CD14-positive monocyte (primary cell): Measurements from ENCODE around the gene RNF157. TPM values are rescaled to one million over a fixed set of nuclear protein-coding genes. Genes with fewer than 3 reads are reported as not detected.

Source experiments
- DNase-seq, 3 donors: peaks; one replicate each; pipeline ENCODE4 v3.0.0-alpha.2; 2011 to 2022
- H2AFZ ChIP-seq: 2 replicates; pipeline ENCODE4 v1.6.0; 2012; ENCODE audit warnings: mild to moderate bottlenecking, low read depth, low read length, inconsistent platforms; ENCODE audit not compliant: insufficient read depth, poor library complexity, severe bottlenecking
- H3K27ac ChIP-seq, 2 donors: 1 replicate in 1 of 2; 2 replicates in 1 of 2; pipeline ENCODE4 v1.5.1; 2012 to 2013; ENCODE audit warnings: low read length in 2 of 2, control low read depth in 1 of 2, inconsistent platforms in 1 of 2, low read depth in 1 of 2, mild to moderate bottlenecking in 1 of 2
- H3K27me3 ChIP-seq, 2 donors: one replicate each; pipeline versions ENCODE4 v1.6.0 to v1.6.1; 2011 to 2013; ENCODE audit warnings: low read length in 2 of 2; ENCODE audit not compliant: control insufficient read depth in 2 of 2, insufficient read depth in 2 of 2
- H3K36me3 ChIP-seq, 2 donors: replicated peaks in 1 of 2; 1 replicate in 1 of 2; 2 replicates in 1 of 2; pipeline versions ENCODE4 v1.5.1 to v1.6.1; 2012 to 2013; ENCODE audit warnings: low read length in 2 of 2, control low read depth in 1 of 2, inconsistent platforms in 1 of 2, mild to moderate bottlenecking in 1 of 2; ENCODE audit not compliant: insufficient read depth in 2 of 2, control insufficient read depth in 1 of 2
- H3K4me1 ChIP-seq, 2 donors: 1 replicate in 1 of 2; 2 replicates in 1 of 2; pipeline versions ENCODE4 v1.5.1 to v1.6.1; 2012 to 2013; ENCODE audit warnings: low read length in 2 of 2, control low read depth in 1 of 2, inconsistent platforms in 1 of 2, mild to moderate bottlenecking in 1 of 2, moderate library complexity in 1 of 2; ENCODE audit not compliant: insufficient read depth in 2 of 2, control insufficient read depth in 1 of 2
- H3K4me2 ChIP-seq: replicated peaks from 2 replicates; pipeline ENCODE3; 2012; ENCODE audit warnings: low read length, moderate library complexity, mild to moderate bottlenecking; ENCODE audit not compliant: poor library complexity, severe bottlenecking; ENCODE audit errors: extremely low read depth
- H3K4me3 ChIP-seq, 3 experiments: fragments of 200-600 bp in 1 of 3; sonication (generic) in 1 of 3; replicated peaks in 1 of 3; 1 replicate in 2 of 3; 2 replicates in 1 of 3; pipeline ENCODE4 v1.5.1; 2011 to 2013; ENCODE audit warnings: low read length in 3 of 3, mild to moderate bottlenecking in 3 of 3, control low read depth in 2 of 3, low read depth in 2 of 3, inconsistent platforms in 1 of 3, moderate library complexity in 1 of 3
- H3K79me2 ChIP-seq: 2 replicates; pipeline ENCODE4 v1.6.0; 2012; ENCODE audit warnings: mild to moderate bottlenecking, control low read depth, inconsistent platforms, low read length, moderate library complexity; ENCODE audit not compliant: insufficient read depth
- H3K9ac ChIP-seq: 2 replicates; pipeline ENCODE4 v1.6.0; 2017; ENCODE audit warnings: low read length, mild to moderate bottlenecking; ENCODE audit not compliant: insufficient read depth, poor library complexity, severe bottlenecking
- H3K9me3 ChIP-seq, 2 donors: replicated peaks in 1 of 2; 1 replicate in 1 of 2; 2 replicates in 1 of 2; pipeline versions ENCODE4 v1.5.1 to v1.6.1; 2012 to 2013; ENCODE audit warnings: low read length in 2 of 2, control low read depth in 1 of 2; ENCODE audit not compliant: control insufficient read depth in 1 of 2, insufficient read depth in 1 of 2
- H4K20me1 ChIP-seq: 2 replicates; pipeline ENCODE4 v1.6.0; 2012; ENCODE audit warnings: mild to moderate bottlenecking, low read length, control low read depth, moderate library complexity; ENCODE audit not compliant: insufficient read depth
- H3K27ac Mint-ChIP-seq, 7 donors: one replicate each; pipeline ENCODE4 v1.8.0; 2020; ENCODE audit warnings: mild to moderate bottlenecking in 7 of 7, mixed read lengths in 7 of 7, moderate library complexity in 6 of 7, inconsistent platforms in 2 of 7
- H3K27me3 Mint-ChIP-seq, 3 donors: one replicate each; pipeline ENCODE4 v1.8.0; 2021 to 2022; ENCODE audit warnings: low read depth in 3 of 3, mild to moderate bottlenecking in 3 of 3, mixed read lengths in 3 of 3, moderate library complexity in 3 of 3, inconsistent platforms in 1 of 3
- H3K36me3 Mint-ChIP-seq, 2 donors: one replicate each; pipeline ENCODE4 v1.8.0; 2020; ENCODE audit warnings: mixed read lengths in 2 of 2, inconsistent platforms in 1 of 2, mild to moderate bottlenecking in 1 of 2
- H3K4me1 Mint-ChIP-seq: one replicate; pipeline ENCODE4 v1.8.0; 2020; ENCODE audit warnings: mild to moderate bottlenecking, mixed read lengths
- H3K4me3 Mint-ChIP-seq, 2 donors: one replicate each; pipeline ENCODE4 v1.8.0; 2020; ENCODE audit warnings: mild to moderate bottlenecking in 2 of 2, mixed read lengths in 2 of 2, moderate library complexity in 1 of 2
- H3K9me3 Mint-ChIP-seq, 7 donors: one replicate each; pipeline ENCODE4 v1.8.0; 2020 to 2022; ENCODE audit warnings: mixed read lengths in 7 of 7, mild to moderate bottlenecking in 6 of 7, moderate library complexity in 6 of 7, inconsistent platforms in 2 of 7
- WGBS: methylation state at CpG from one replicate; pipeline ENCODE4 v1.1.5; 2013; ENCODE audit warnings: missing lambda C conversion rate; ENCODE audit not compliant: insufficient coverage; 5-methylcytosine and 5-hydroxymethylcytosine counted together
- intact Hi-C, 2 donors: fragments of 100-400 bp; cut with micrococcal nuclease; formaldehyde crosslinking; loops; one replicate each; pipeline versions ENCODE4 v1.15.0 to v1.15.1; 2023
- polyA plus RNA-seq, 3 donors: library from polyadenylated mRNA; depleted of rRNA in 1 of 3; unstranded in 2 of 3; stranded (reverse) in 1 of 3; fragments of 300-500 nt in 2 of 3; fragments of >200 nt in 1 of 3; fragmentation: Illumina TruSeq in 2 of 3; gene quantifications; 1 replicate in 2 of 3; 2 replicates in 1 of 3; pipeline ENCODE4 v1.2.3, GENCODE V29; 2012 to 2021
- TF ChIP-seq, protein P1 (sequence below): fragments of 200-600 bp; IDR thresholded peaks from one replicate; pipeline ENCODE4 v1.8.0; 2022; ENCODE audit warnings: antibody characterized with exemption, mild to moderate bottlenecking

Gene RNF157
- polyA plus RNA-seq, 3 donors, result 0.03 TPM; not detected in 2

GRCh38 chr17:76120658-76121008, 119.7 kb downstream of the RNF157 start:
- no peak overlapping the region for H3K4me3 ChIP-seq
- no peaks in the 10 kb centered on the region for H3K79me2 ChIP-seq
- no peaks in the 10 kb centered on the region for H4K20me1 ChIP-seq
- intact Hi-C loops, result loop anchor here (2.0 to 10.0 kb wide), 5 partner anchors 57 to 284 kb away; no protein-coding TSS in a partner anchor
- H3K4me2 ChIP-seq, result no peak overlapping the region
- H3K27me3 Mint-ChIP-seq, result peaks cover 8 to 25% (median 16%) of the 10 kb centered on the region in 3 donors
- DNase-seq, result no peak
- peak overlapping the region; percentile 82 for H2AFZ ChIP-seq
- TF ChIP-seq, protein P1, sequence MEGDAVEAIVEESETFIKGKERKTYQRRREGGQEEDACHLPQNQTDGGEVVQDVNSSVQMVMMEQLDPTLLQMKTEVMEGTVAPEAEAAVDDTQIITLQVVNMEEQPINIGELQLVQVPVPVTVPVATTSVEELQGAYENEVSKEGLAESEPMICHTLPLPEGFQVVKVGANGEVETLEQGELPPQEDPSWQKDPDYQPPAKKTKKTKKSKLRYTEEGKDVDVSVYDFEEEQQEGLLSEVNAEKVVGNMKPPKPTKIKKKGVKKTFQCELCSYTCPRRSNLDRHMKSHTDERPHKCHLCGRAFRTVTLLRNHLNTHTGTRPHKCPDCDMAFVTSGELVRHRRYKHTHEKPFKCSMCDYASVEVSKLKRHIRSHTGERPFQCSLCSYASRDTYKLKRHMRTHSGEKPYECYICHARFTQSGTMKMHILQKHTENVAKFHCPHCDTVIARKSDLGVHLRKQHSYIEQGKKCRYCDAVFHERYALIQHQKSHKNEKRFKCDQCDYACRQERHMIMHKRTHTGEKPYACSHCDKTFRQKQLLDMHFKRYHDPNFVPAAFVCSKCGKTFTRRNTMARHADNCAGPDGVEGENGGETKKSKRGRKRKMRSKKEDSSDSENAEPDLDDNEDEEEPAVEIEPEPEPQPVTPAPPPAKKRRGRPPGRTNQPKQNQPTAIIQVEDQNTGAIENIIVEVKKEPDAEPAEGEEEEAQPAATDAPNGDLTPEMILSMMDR, result no peak
- H3K4me1 ChIP-seq, result peaks cover 10 to 20% of the 10 kb centered on the region in 2 donors
- no peak overlapping the region for H3K27ac ChIP-seq
- no peak overlapping the region for H3K27ac Mint-ChIP-seq
- H3K36me3 ChIP-seq, result no peaks in the 10 kb centered on the region
- peaks cover 0 to 9% (median 2%) of the 10 kb centered on the region in 7 donors for H3K9me3 Mint-ChIP-seq
- H3K27me3 ChIP-seq, result no peaks in the 10 kb centered on the region
- H3K9ac ChIP-seq, result no peak overlapping the region
- H3K36me3 Mint-ChIP-seq, result no peaks in the 10 kb centered on the region
- WGBS, result 95% methylated on average over 5 of the region's 5 CpGs
- no peak overlapping the region for H3K4me3 Mint-ChIP-seq
- H3K9me3 ChIP-seq, result no peaks in the 10 kb centered on the region
- H3K4me1 Mint-ChIP-seq, result peaks cover 11% of the 10 kb centered on the region

- H3K4me3 ChIP-seq, result no peak overlapping the region
- Mint-ChIP-seq H3K27ac (no peak overlapping the region), H3K36me3 (no peaks in the 10 kb centered on the region), H3K4me3 (no peak overlapping the region), H3K4me1 (peaks cover 11% of the 10 kb centered on the region), H3K9me3 (peaks cover 0 to 7% (median 2%) of the 10 kb centered on the region in 7 donors), H3K27me3 (peaks cover 8 to 25% (median 14%) of the 10 kb centered on the region in 3 donors)
- H3K9ac ChIP-seq, result no peak overlapping the region
- no peak overlapping the region for H2AFZ ChIP-seq
- H3K79me2 ChIP-seq, result no peaks in the 10 kb centered on the region
- no peaks in the 10 kb centered on the region for H3K9me3 ChIP-seq
- peaks cover 10 to 20% of the 10 kb centered on the region in 2 donors for H3K4me1 ChIP-seq
- H3K36me3 ChIP-seq, result no peaks in the 10 kb centered on the region
- no peaks in the 10 kb centered on the region for H3K27me3 ChIP-seq
- TF ChIP-seq, protein P1, result no peak
- no peak overlapping the region for H3K4me2 ChIP-seq
- 88% methylated on average over 14 of the region's 19 CpGs for WGBS
- H3K27ac ChIP-seq, result no peak overlapping the region
- intact Hi-C loops, result loop anchor here (2.0 to 10.0 kb wide), 5 partner anchors 58 to 285 kb away; no protein-coding TSS in a partner anchor
- H4K20me1 ChIP-seq, result no peaks in the 10 kb centered on the region
- DNase-seq, result no peak
Measured at GRCh38 chr17:76119409-76120371, 120.6 kb downstream of the RNF157 start.
